ENCODE data around the gene TLCD2.
A peak's percentile ranks its signal among the peaks of the same experiment; 100 is the strongest.

TLCD2 gene

GRCh38 chr17:1737531-1738291, 27.5 kb upstream of the TLCD2 start:
- Mint-ChIP-seq H3K4me1 (peaks cover 27% of the 10 kb centered on the region), H3K9me3 (peaks cover 3% of the 10 kb centered on the region)
- no peak for TF ChIP-seq CTCF (IDR thresholded peaks at IDR 0.05; ENCODE audit: unreplicated experiment in 3 of 3)

GRCh38 chr17:1736348-1737281, 26.4 kb upstream of the TLCD2 start:
- TF ChIP-seq CTCF (IDR thresholded peaks at IDR 0.05; ENCODE audit: unreplicated experiment in 3 of 3), result no peak
- H3K27me3 Mint-ChIP-seq (ENCODE audit: low read depth), result no peaks in the 10 kb centered on the region
- peak overlapping the region; percentile 80 to 91 (median 91) for H3K27ac Mint-ChIP-seq
- peaks cover 10% of the 10 kb centered on the region for H3K36me3 Mint-ChIP-seq (ENCODE audit: low read depth)
- H3K9me3 Mint-ChIP-seq, result peaks cover 3% of the 10 kb centered on the region
- H3K4me3 Mint-ChIP-seq, result peak overlapping the region; percentile 47 to 65 (median 52)
- H3K4me1 Mint-ChIP-seq, result peaks cover 22% of the 10 kb centered on the region

More at GRCh38 chr17:1737531-1738291, 27.5 kb upstream of the TLCD2 start:
- H3K4me3 Mint-ChIP-seq, result no peak overlapping the region
- H3K27me3 Mint-ChIP-seq (ENCODE audit: low read depth), result no peaks in the 10 kb centered on the region
- peak overlapping the region in 2 of 3 experiments; percentile 48 to 91 for H3K27ac Mint-ChIP-seq
- H3K36me3 Mint-ChIP-seq (ENCODE audit: low read depth), result peaks cover 14% of the 10 kb centered on the region

GRCh38 chr17:1735834-1736347, 25.7 kb upstream of the TLCD2 start:
- TF ChIP-seq CTCF (IDR thresholded peaks at IDR 0.05; ENCODE audit: unreplicated experiment in 3 of 3), result no peak
- H3K9me3 Mint-ChIP-seq, result peaks cover 3% of the 10 kb centered on the region
- H3K27ac Mint-ChIP-seq, result peak overlapping the region in 2 of 3 experiments; percentile 80 to 91
- peaks cover 22% of the 10 kb centered on the region for H3K4me1 Mint-ChIP-seq
- H3K27me3 Mint-ChIP-seq (ENCODE audit: low read depth), result no peaks in the 10 kb centered on the region
- H3K36me3 Mint-ChIP-seq (ENCODE audit: low read depth), result peaks cover 10% of the 10 kb centered on the region
- peak overlapping the region in 1 of 3 experiments; percentile 23 for H3K4me3 Mint-ChIP-seq

GRCh38 chr17:1735418-1735817, 25.2 kb upstream of the TLCD2 start:
- H3K27ac Mint-ChIP-seq, result peak overlapping the region in 1 of 3 experiments; percentile 91
- no peaks in the 10 kb centered on the region for H3K27me3 Mint-ChIP-seq (ENCODE audit: low read depth)
- no peak for TF ChIP-seq CTCF (IDR thresholded peaks at IDR 0.05; ENCODE audit: unreplicated experiment in 3 of 3)
- H3K4me3 Mint-ChIP-seq, result no peak overlapping the region
- H3K4me1 Mint-ChIP-seq, result peaks cover 22% of the 10 kb centered on the region
- H3K36me3 Mint-ChIP-seq (ENCODE audit: low read depth), result peaks cover 10% of the 10 kb centered on the region
- H3K9me3 Mint-ChIP-seq, result peaks cover 3% of the 10 kb centered on the region

GRCh38 chr17:1733759-1734158, 23.6 kb upstream of the TLCD2 start:
- TF ChIP-seq CTCF (IDR thresholded peaks at IDR 0.05; ENCODE audit: unreplicated experiment in 3 of 3), result no peak
- Mint-ChIP-seq H3K36me3 (ENCODE audit: low read depth) (peaks cover 17% of the 10 kb centered on the region), H3K4me1 (peaks cover 33% of the 10 kb centered on the region), H3K27ac (no peak overlapping the region), H3K9me3 (peaks cover 3% of the 10 kb centered on the region), H3K4me3 (no peak overlapping the region), H3K27me3 (ENCODE audit: low read depth) (no peaks in the 10 kb centered on the region)

Data from nephron (organoid).